H1 (cell line): ENCODE data around the gene DLX2. TPM values are rescaled to one million over a fixed set of nuclear protein-coding genes. Genes with fewer than 3 reads are reported as not detected.
A peak's percentile ranks its signal among the peaks of the same experiment; 100 is the strongest.

ENCODE experiments used
- CTCF ChIA-PET: fragments of 300-600 bp; sonication (Branson Sonifier 250); formaldehyde crosslinking; loops from one replicate; lab custom pipeline; 2021; ENCODE audit not compliant: partially characterized antibody; lab: Charles Lee
- POLR2A ChIA-PET: fragments of 300-600 bp; sonication (Branson Sonifier 250); formaldehyde crosslinking; loops from one replicate; lab custom pipeline; 2021; ENCODE audit warnings: inconsistent platforms; ENCODE audit not compliant: partially characterized antibody; lab: Charles Lee
- DNase-seq, 2 experiments: peaks; one replicate each; pipeline versions ENCODE4 v3.0.0 to v3.0.0-alpha.2; 2010 to 2022; ENCODE audit warnings: low spot score in 2 of 2, low read depth in 1 of 2, mixed read lengths in 1 of 2
- FAIRE-seq: peaks from 2 replicates; lab custom pipeline; 2011; peaks lifted over from hg19 to GRCh38; lab: Jason Lieb, UNC
- H2AFZ ChIP-seq: 2 replicates; pipeline ENCODE4 v1.8.1; 2012; ENCODE audit warnings: low read length, inconsistent platforms
- H2AK5ac ChIP-seq: 2 replicates; pipeline ENCODE4 v1.6.1; 2013; ENCODE audit warnings: low read depth, low read length
- H2BK120ac ChIP-seq: replicated peaks from 2 replicates; pipeline ENCODE3; 2013; ENCODE audit warnings: low read depth, low read length, inconsistent platforms
- H2BK12ac ChIP-seq: 2 replicates; pipeline ENCODE4 v1.6.1; 2013; ENCODE audit warnings: low read depth, low read length
- H2BK15ac ChIP-seq: 2 replicates; pipeline ENCODE4 v1.6.1; 2013; ENCODE audit warnings: low read length
- H2BK20ac ChIP-seq: 2 replicates; pipeline ENCODE4 v1.6.1; 2013; ENCODE audit warnings: low read length
- H2BK5ac ChIP-seq: 2 replicates; pipeline ENCODE4 v1.6.1; 2013; ENCODE audit warnings: low read depth, low read length
- H3K14ac ChIP-seq: 2 replicates; pipeline ENCODE4 v1.6.1; 2013; ENCODE audit warnings: inconsistent platforms; ENCODE audit not compliant: insufficient read length
- H3K18ac ChIP-seq: 2 replicates; pipeline ENCODE4 v1.6.1; 2013; ENCODE audit warnings: low read length; ENCODE audit errors: extremely low read depth
- H3K23ac ChIP-seq: 2 replicates; pipeline ENCODE4 v1.6.1; 2013; ENCODE audit warnings: inconsistent platforms; ENCODE audit not compliant: insufficient read length
- H3K23me2 ChIP-seq: 2 replicates; pipeline ENCODE4 v1.6.1; 2013; ENCODE audit warnings: low read depth, low read length
- H3K27ac ChIP-seq: 2 replicates; pipeline ENCODE4 v1.6.1; 2011; ENCODE audit warnings: low read depth, low read length, inconsistent platforms
- H3K27me3 ChIP-seq, 4 experiments: replicated peaks in 1 of 4; 1 replicate in 1 of 4; 2 replicates in 3 of 4; pipeline versions ENCODE4 v1.6.1 to v1.8.1; 2011 to 2013; ENCODE audit warnings: low read length in 3 of 4, mild to moderate bottlenecking in 3 of 4, inconsistent platforms in 2 of 4, mixed read lengths in 2 of 4, moderate library complexity in 1 of 4; ENCODE audit not compliant: control insufficient read depth in 3 of 4, insufficient read depth in 3 of 4; ENCODE audit errors: extremely low read depth in 1 of 4
- H3K36me3 ChIP-seq, 4 experiments: 2 replicates each; pipeline versions ENCODE4 v1.6.1 to v1.8.1; 2011 to 2013; ENCODE audit warnings: mild to moderate bottlenecking in 4 of 4, low read length in 3 of 4, moderate library complexity in 2 of 4, control low read depth in 1 of 4, inconsistent platforms in 1 of 4; ENCODE audit not compliant: insufficient read depth in 4 of 4, control insufficient read depth in 2 of 4
- H3K4ac ChIP-seq: replicated peaks from 2 replicates; pipeline ENCODE3; 2013; ENCODE audit warnings: low read length, low read depth, mixed read lengths, inconsistent platforms; ENCODE audit not compliant: insufficient read length
- H3K4me1 ChIP-seq, 4 experiments: replicated peaks in 1 of 4; 1 replicate in 1 of 4; 2 replicates in 3 of 4; pipeline versions ENCODE4 v1.6.1 to v1.8.1; 2011 to 2013; ENCODE audit warnings: low read length in 3 of 4, inconsistent platforms in 2 of 4, mixed read lengths in 1 of 4; ENCODE audit not compliant: insufficient read depth in 4 of 4, control insufficient read depth in 3 of 4
- H3K4me2 ChIP-seq, 2 experiments: 2 replicates each; pipeline versions ENCODE4 v1.6.1 to v1.8.1; 2011 to 2013; ENCODE audit warnings: low read depth in 2 of 2, low read length in 2 of 2, control low read depth in 1 of 2, inconsistent platforms in 1 of 2, mild to moderate bottlenecking in 1 of 2; ENCODE audit not compliant: insufficient read depth in 1 of 2
- H3K4me3 ChIP-seq, 4 experiments: fragments of 200-600, 300-600 bp in 1 of 4; sonication (generic), shearing (Covaris generic), sonication (Bioruptor Twin) in 1 of 4; 2 replicates each; pipeline versions ENCODE4 v1.5.1 to v1.8.1; 2011 to 2016; ENCODE audit warnings: low read length in 4 of 4, low read depth in 3 of 4, control low read depth in 2 of 4, inconsistent platforms in 2 of 4, mild to moderate bottlenecking in 2 of 4, mixed read lengths in 1 of 4, moderate library complexity in 1 of 4; ENCODE audit not compliant: insufficient read depth in 2 of 4; ENCODE audit errors: extremely low read depth in 1 of 4
- H3K56ac ChIP-seq: replicated peaks from 2 replicates; pipeline ENCODE3; 2013; ENCODE audit warnings: low read depth, mild to moderate bottlenecking, mixed read lengths, low read length, inconsistent platforms; ENCODE audit not compliant: insufficient read length
- H3K79me1 ChIP-seq: 2 replicates; pipeline ENCODE4 v1.6.1; 2013; ENCODE audit warnings: low read depth, low read length, control low read depth
- H3K79me2 ChIP-seq, 2 experiments: 2 replicates each; pipeline versions ENCODE4 v1.6.1 to v1.8.1; 2012 to 2013; ENCODE audit warnings: low read length in 2 of 2, mild to moderate bottlenecking in 2 of 2, inconsistent platforms in 1 of 2; ENCODE audit not compliant: insufficient read depth in 2 of 2, control insufficient read depth in 1 of 2
- H3K9ac ChIP-seq, 4 experiments: replicated peaks in 1 of 4; 1 replicate in 1 of 4; 2 replicates in 3 of 4; pipeline versions ENCODE4 v1.6.1 to v1.8.1; 2011 to 2013; ENCODE audit warnings: low read depth in 3 of 4, low read length in 3 of 4, control low read depth in 2 of 4, mild to moderate bottlenecking in 2 of 4, moderate library complexity in 2 of 4, inconsistent platforms in 1 of 4; ENCODE audit errors: extremely low read depth in 1 of 4
- H3K9me3 ChIP-seq, 2 experiments: 2 replicates each; pipeline versions ENCODE4 v1.6.1 to v1.8.1; 2012 to 2013; ENCODE audit warnings: mild to moderate bottlenecking in 2 of 2, moderate library complexity in 2 of 2, control low read depth in 1 of 2, inconsistent platforms in 1 of 2, low read depth in 1 of 2, low read length in 1 of 2, mixed read lengths in 1 of 2; ENCODE audit not compliant: insufficient read depth in 2 of 2
- H4K20me1 ChIP-seq, 2 experiments: replicated peaks in 1 of 2; 2 replicates each; pipeline versions ENCODE3 to v1.8.1; 2011 to 2013; ENCODE audit warnings: inconsistent platforms in 2 of 2, low read length in 2 of 2, mild to moderate bottlenecking in 1 of 2; ENCODE audit not compliant: insufficient read depth in 2 of 2, control insufficient read depth in 1 of 2
- H4K5ac ChIP-seq: 2 replicates; pipeline ENCODE4 v1.6.1; 2013; ENCODE audit warnings: low read length, low read depth, mixed read lengths, inconsistent platforms; ENCODE audit not compliant: insufficient read length
- H4K8ac ChIP-seq: 2 replicates; pipeline ENCODE4 v1.8.0; 2013; ENCODE audit warnings: mild to moderate bottlenecking, moderate library complexity, low read length, inconsistent platforms; ENCODE audit not compliant: insufficient read depth; ENCODE audit errors: extremely low read depth
- H4K91ac ChIP-seq: replicated peaks from 2 replicates; pipeline ENCODE3; 2013; ENCODE audit warnings: low read length, mixed read lengths, inconsistent platforms; ENCODE audit not compliant: insufficient read length
- CHD1 ChIP-seq: IDR thresholded peaks from 2 replicates; pipeline ENCODE4 v1.6.1; 2012; ENCODE audit warnings: low read depth, low read length, improper control_type of control experiment
- EZH2 ChIP-seq: fragments of 200-600 bp; sonication (generic); IDR thresholded peaks from 2 replicates; pipeline ENCODE4 v1.7.1; 2012; ENCODE audit warnings: low read depth, mild to moderate bottlenecking, moderate library complexity, low read length, inconsistent platforms; ENCODE audit not compliant: severe bottlenecking
- RNF2 ChIP-seq: fragments of 200-900, 300-1000 bp; sonication (generic); IDR thresholded peaks from 2 replicates; pipeline ENCODE4 v1.7.1; 2016; ENCODE audit warnings: borderline replicate concordance, low read depth, mild to moderate bottlenecking, antibody characterized with exemption, low read length; ENCODE audit not compliant: poor library complexity, severe bottlenecking; ENCODE audit errors: missing control alignments
- SP1 ChIP-seq: IDR thresholded peaks from 2 replicates; pipeline ENCODE4 v1.6.1; 2011; ENCODE audit warnings: low read depth, low read length
- SUZ12 ChIP-seq: fragments of 200-600 bp; sonication (generic); IDR thresholded peaks from 2 replicates; pipeline ENCODE4 v1.6.1; 2012; ENCODE audit warnings: mild to moderate bottlenecking, inconsistent platforms, low read length, moderate library complexity, mixed read lengths
- TAF1 ChIP-seq: IDR thresholded peaks from 2 replicates; pipeline ENCODE4 v1.6.1; 2011; ENCODE audit warnings: mild to moderate bottlenecking, low read depth, low read length
- WGBS, 2 experiments: shearing (Covaris generic) in 1 of 2; methylation state at CpG; one replicate each; pipeline versions ENCODE4 v1.1.6 to v1.1.7; 2013 to 2015; ENCODE audit warnings: low lambda C conversion rate in 2 of 2, mixed read lengths in 2 of 2, inconsistent platforms in 1 of 2, low coverage in 1 of 2, missing lambda C conversion rate in 1 of 2; ENCODE audit not compliant: insufficient replicate concordance in 2 of 2, insufficient coverage in 1 of 2, insufficient read length in 1 of 2; ENCODE audit errors: extremely low coverage in 1 of 2, missing lambda C conversion rate in 1 of 2; 5-methylcytosine and 5-hydroxymethylcytosine counted together
- polyA plus RNA-seq, 7 experiments: library from polyadenylated mRNA; depleted of rRNA in 3 of 7; stranded (reverse) in 5 of 7; unstranded in 2 of 7; fragments of >200 nt in 5 of 7; fragments of 200-250 nt in 2 of 7; gene quantifications; 1 replicate in 5 of 7; 2 replicates in 1 of 7; 4 replicates in 1 of 7; pipeline versions ENCODE4 v1.2.1 to v1.2.3, GENCODE V29; 2011 to 2013; ENCODE audit warnings: missing spikeins in 2 of 7, mixed read lengths in 2 of 7
- total RNA-seq: library from RNA; stranded (reverse); fragmentation: NEBNext Ultra II Directional; extraction: Animal tissue kit (Norgen Biotek cat#: 25700); gene quantifications from 2 replicates; pipeline ENCODE4 v1.2.1, GENCODE V29; 2021

The DLX2 gene
- total and polyA plus RNA-seq, 2 of the 8 experiments (the other 6 are each of a cell fraction or from before 2014, with no cell fraction given): 0.45 TPM; not detected in 1

DNA sequence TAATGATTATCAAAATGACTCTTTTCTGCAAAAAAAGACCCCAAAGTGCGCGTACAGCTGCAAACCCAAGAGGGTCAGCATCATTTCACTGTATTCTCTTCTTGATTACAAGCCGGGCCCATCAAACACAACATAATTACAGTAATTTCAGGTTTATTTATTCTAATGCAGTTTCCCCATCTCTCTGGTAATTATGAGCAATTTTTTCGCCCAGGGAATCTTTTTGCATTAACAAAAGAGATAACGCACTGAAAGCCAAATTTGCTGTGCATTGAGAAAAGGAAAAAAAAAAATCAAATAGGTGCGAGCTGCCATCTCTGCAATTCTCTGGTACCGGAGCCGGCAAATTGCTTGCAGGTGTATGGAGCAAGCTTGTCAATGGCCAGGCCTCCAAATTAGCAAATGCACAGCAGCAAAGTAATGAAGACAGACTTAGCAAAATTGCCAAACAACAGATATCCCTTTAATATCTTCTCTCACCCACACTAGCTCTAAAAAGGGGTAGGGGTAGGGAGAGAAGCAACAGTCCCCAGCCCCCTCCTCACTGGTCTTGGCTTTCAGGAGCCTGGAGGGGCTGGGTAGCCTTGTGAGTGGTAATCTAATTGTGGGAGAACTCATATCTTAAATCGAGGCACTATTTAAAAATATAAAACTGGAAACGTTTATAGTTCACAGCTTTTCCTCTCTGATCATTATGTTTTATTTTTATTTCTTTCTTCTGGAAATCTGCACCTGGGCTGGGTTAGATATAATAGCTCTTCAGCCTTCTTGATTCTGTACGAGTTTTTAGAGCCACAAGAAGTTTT is 10.7 kb downstream of the DLX2 start:
- no peak for DNase-seq

More for the DNA sequence above, 10.7 kb downstream of the DLX2 start:
- H3K4me2 ChIP-seq: no peak overlapping the region
- TF ChIP-seq RNF2 (peak; percentile 97), EZH2 (peak; percentile 33), CHD1 (no peak), TAF1 (no peak), SP1 (0 out of 2 replicates have a peak, but pooled peaks have one; percentile 20), SUZ12 (peak; percentile 34)
- H3K36me3 ChIP-seq: 0 out of 8 replicates have a peak, but pooled peaks cover 0 to 3% (median 0%) of the 10 kb centered on the region in 4 experiments
- H3K4ac ChIP-seq: no peak overlapping the region
- H3K23me2 ChIP-seq: peaks cover 10% of the 10 kb centered on the region; the same call in 1 of the 2 replicates
- peaks cover 96 to 100% (median 98%) of the 10 kb centered on the region in 4 experiments for H3K27me3 ChIP-seq
- peaks cover 16 to 33% of the 10 kb centered on the region in 2 experiments for H4K20me1 ChIP-seq
- no peaks in the 10 kb centered on the region for H3K79me2 ChIP-seq
- H3K9me3 ChIP-seq: no peaks in the 10 kb centered on the region
- no peak for FAIRE-seq
- no peak overlapping the region for H2BK120ac ChIP-seq
- no peak overlapping the region for H3K9ac ChIP-seq
- no peak overlapping the region for H2AFZ ChIP-seq
- H3K56ac ChIP-seq: no peak overlapping the region
- H2BK5ac ChIP-seq: no peak overlapping the region
- H3K18ac ChIP-seq: no peak overlapping the region
- no peak overlapping the region for H4K8ac ChIP-seq
- CTCF ChIA-PET: interaction anchor here (1.2 to 12.4 kb wide), 3 partner anchors 11 to 390 kb away, joined by 3 to 198 read pairs (median 3); partner anchors contain the start of gene DLX2
- H3K14ac ChIP-seq: no peak overlapping the region
- no peak overlapping the region for H3K4me3 ChIP-seq
- H2BK12ac ChIP-seq: no peak overlapping the region
- H2BK15ac ChIP-seq: no peak overlapping the region
- H3K79me1 ChIP-seq: no peaks in the 10 kb centered on the region
- POLR2A ChIA-PET: interaction anchor here (0.6 to 14.0 kb wide), 4 partner anchors 8 to 103 kb away, joined by 3 to 184 read pairs (median 4); partner anchors contain the start of gene DLX2
- H4K91ac ChIP-seq: no peak overlapping the region
- H3K4me1 ChIP-seq: peaks cover 0 to 36% (median 18%) of the 10 kb centered on the region in 4 experiments; a peak in 6 of 7 replicates
- no peak overlapping the region for H2BK20ac ChIP-seq
- no peak overlapping the region for H3K23ac ChIP-seq
- no peak overlapping the region for H4K5ac ChIP-seq
- no peak overlapping the region for H3K27ac ChIP-seq
- no peak overlapping the region for H2AK5ac ChIP-seq
- WGBS, 2 experiments: 20% methylated on average over 11 of the region's 11 CpGs; no CpG with 5 or more reads in 1 of the 2 experiments
